Measurements from ENCODE around the gene CROCC2. TPM values are rescaled to one million over a fixed set of nuclear protein-coding genes. Genes with fewer than 3 reads are reported as not detected.

The CROCC2 gene
- total and polyA plus RNA-seq, 10 of the 15 experiments (the other 5 are each of a cell fraction or from before 2014, with no cell fraction given) = not detected

DNA sequence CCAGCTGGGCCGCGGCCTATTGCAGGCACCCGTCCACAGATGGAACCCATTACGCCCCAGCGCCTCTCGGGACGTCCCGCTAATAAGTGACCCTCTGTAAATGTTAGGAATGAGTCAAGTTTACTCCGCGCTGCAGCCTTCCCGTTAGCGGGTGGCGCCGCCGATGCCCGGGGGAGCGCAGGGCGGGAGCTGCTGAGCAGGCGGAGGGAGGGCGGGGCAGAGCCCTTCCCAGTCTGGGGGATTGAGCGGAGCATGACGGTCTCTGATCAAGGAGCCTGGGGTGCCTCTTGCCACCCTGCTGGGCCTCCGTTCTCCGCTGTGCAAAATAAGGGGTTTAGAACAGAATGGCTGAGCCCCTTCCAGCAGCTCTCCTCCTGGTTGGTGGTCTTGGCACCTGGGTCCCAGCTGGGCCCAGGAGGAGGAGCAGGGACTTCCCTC, 10.5 kb downstream of the CROCC2 start:
- no peak overlapping the region for H2AFZ ChIP-seq (ENCODE audit: control insufficient read depth, low read depth, low read length)
- no peak for ATAC-seq

More for the DNA sequence above, 10.5 kb downstream of the CROCC2 start:
- intact Hi-C loops (cut with micrococcal nuclease; ENCODE audit: unreplicated experiment) (no loop called here), in situ Hi-C loops (cut with MboI) (no loop called here)
- WGBS (ENCODE audit: insufficient coverage, insufficient replicate concordance, low lambda C conversion rate, missing lambda C conversion rate) = 9% methylated on average over 24 of the region's 24 CpGs
- no peaks in the 10 kb centered on the region for H3K79me2 ChIP-seq (ENCODE audit: control insufficient read depth, insufficient read depth, low read length)
- ChIA-PET CTCF (no interaction called here), RAD21 (ENCODE audit: unreplicated experiment) (no interaction called here), SMC1A (ENCODE audit: uncharacterized antibody, unreplicated experiment) (no interaction called here), POLR2A (no interaction called here)
- TF ChIP-seq IKZF1 (conservative IDR thresholded peaks at IDR 0.05) (no peak), TCF7 (IDR thresholded peaks at IDR 0.05; ENCODE audit: borderline replicate concordance) (no peak), EZH2 (IDR thresholded peaks at IDR 0.05; ENCODE audit: borderline replicate concordance, control insufficient read depth, low read depth, low read length) (no peak), MTA2 (IDR thresholded peaks at IDR 0.05; ENCODE audit: low read depth) (no peak), ETV6 (conservative IDR thresholded peaks at IDR 0.05 in 1 of 2, IDR thresholded peaks at IDR 0.05 in 1 of 2; ENCODE audit: borderline replicate concordance in 1 of 2, low read depth in 1 of 2) (no peak), JUNB (IDR thresholded peaks at IDR 0.05) (no peak), SPI1 (IDR thresholded peaks at IDR 0.05; ENCODE audit: borderline replicate concordance, insufficient read depth, low read depth, low read length) (no peak), ZBTB40 (IDR thresholded peaks at IDR 0.05; ENCODE audit: borderline replicate concordance) (no peak), MEF2A (IDR thresholded peaks at IDR 0.05; ENCODE audit: insufficient read depth, low read depth, low read length) (no peak), BCL11A (IDR thresholded peaks at IDR 0.05; ENCODE audit: low read depth, low read length) (no peak), PML (IDR thresholded peaks at IDR 0.05; ENCODE audit: low read length) (no peak), NKRF (conservative IDR thresholded peaks at IDR 0.05) (no peak), YY1 (IDR thresholded peaks at IDR 0.05; ENCODE audit: low read depth, low read length) (no peak), NFXL1 (IDR thresholded peaks at IDR 0.05; ENCODE audit: borderline replicate concordance) (no peak), RELB (IDR thresholded peaks at IDR 0.05; ENCODE audit: low read depth) (no peak)
- TF ChIP-seq, protein P1, sequence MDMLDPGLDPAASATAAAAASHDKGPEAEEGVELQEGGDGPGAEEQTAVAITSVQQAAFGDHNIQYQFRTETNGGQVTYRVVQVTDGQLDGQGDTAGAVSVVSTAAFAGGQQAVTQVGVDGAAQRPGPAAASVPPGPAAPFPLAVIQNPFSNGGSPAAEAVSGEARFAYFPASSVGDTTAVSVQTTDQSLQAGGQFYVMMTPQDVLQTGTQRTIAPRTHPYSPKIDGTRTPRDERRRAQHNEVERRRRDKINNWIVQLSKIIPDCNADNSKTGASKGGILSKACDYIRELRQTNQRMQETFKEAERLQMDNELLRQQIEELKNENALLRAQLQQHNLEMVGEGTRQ (IDR thresholded peaks at IDR 0.05; ENCODE audit: borderline replicate concordance, low read depth, low read length) = no peak
- no peak overlapping the region for H3K9ac ChIP-seq (ENCODE audit: control insufficient read depth, insufficient read depth, low read length)
- H3K36me3 ChIP-seq (ENCODE audit: control insufficient read depth in 2 of 2, insufficient read depth in 2 of 2, low read length in 1 of 2) = no peaks in the 10 kb centered on the region
- H3K27ac ChIP-seq (ENCODE audit: control insufficient read depth, insufficient read depth) = no peak overlapping the region
- no peaks in the 10 kb centered on the region for H3K4me1 ChIP-seq (ENCODE audit: control insufficient read depth, insufficient read depth, low read length)
- H4K20me1 ChIP-seq (ENCODE audit: control insufficient read depth, insufficient read depth) = no peaks in the 10 kb centered on the region
- peaks cover 0 to 3% of the 10 kb centered on the region in 2 experiments for H3K27me3 ChIP-seq (replicated peaks in 1 of 2; ENCODE audit: control insufficient read depth in 2 of 2, insufficient read depth in 2 of 2, low read length in 1 of 2)
- no peak overlapping the region for H3K4me2 ChIP-seq (ENCODE audit: control insufficient read depth, insufficient read depth)
- FAIRE-seq (no peak), DNase-seq (ENCODE audit: low read depth, low spot score) (no peak)
- no TSS peak for BruUV-seq (replicated peaks)
- no peak overlapping the region for H3K4me3 ChIP-seq
- H3K9me3 ChIP-seq (replicated peaks; ENCODE audit: control insufficient read depth, insufficient read depth, low read length) = no peaks in the 10 kb centered on the region

Measured in GM12878 (cell line).